Large intestine (tissue), 3 donors: ENCODE data around the gene VWA3A. TPM values are rescaled to one million over a fixed set of nuclear protein-coding genes. Genes with fewer than 3 reads are reported as not detected.
"Not testable (repeated sequence)": the region's sequence is repeated elsewhere in the genome, so short reads cannot be mapped to it uniquely, and the experiment has no call there.

ENCODE experiments used
- DNase-seq, 2 donors: peaks; one replicate each; pipeline versions ENCODE4 v3.0.0 to v3.0.0-alpha.2; 2013
- H3K27ac ChIP-seq: one replicate; pipeline ENCODE4 v1.5.1; 2013; ENCODE audit warnings: low read length
- H3K27me3 ChIP-seq: 2 replicates; pipeline ENCODE4 v1.6.1; 2013; ENCODE audit warnings: low read length; ENCODE audit not compliant: control insufficient read depth, insufficient read depth
- H3K36me3 ChIP-seq: 2 replicates; pipeline ENCODE4 v1.6.1; 2013; ENCODE audit warnings: low read length; ENCODE audit not compliant: control insufficient read depth, insufficient read depth
- H3K4me1 ChIP-seq: one replicate; pipeline ENCODE4 v1.6.1; 2013; ENCODE audit warnings: low read length; ENCODE audit not compliant: control insufficient read depth, insufficient read depth
- H3K4me3 ChIP-seq: one replicate; pipeline ENCODE4 v1.5.1; 2013; ENCODE audit warnings: low read length
- H3K9me3 ChIP-seq: one replicate; pipeline ENCODE4 v1.6.1; 2013; ENCODE audit warnings: mild to moderate bottlenecking, low read depth, low read length, moderate library complexity; ENCODE audit not compliant: control insufficient read depth
- WGBS: methylation state at CpG from one replicate; pipeline ENCODE4 v1.1.5; 2013; ENCODE audit warnings: low lambda C conversion rate; ENCODE audit not compliant: insufficient coverage; 5-methylcytosine and 5-hydroxymethylcytosine counted together
- polyA plus RNA-seq: library from polyadenylated mRNA; unstranded; fragments of 120-200 nt; gene quantifications from one replicate; pipeline ENCODE4 v1.2.1, GENCODE V29; 2013

VWA3A gene
- polyA plus RNA-seq, 1 donor = 0.15 TPM

- Histone ChIP-seq H3K36me3 (no peaks in the 10 kb centered on the region), H3K9me3 (no peaks in the 10 kb centered on the region), H3K27me3 (peaks cover 10% of the 10 kb centered on the region), H3K27ac (no peak overlapping the region), H3K4me3 (no peak overlapping the region), H3K4me1 (no peaks in the 10 kb centered on the region)
- WGBS = no CpG with 5 or more reads among the region's 7 CpGs
- no peak for DNase-seq
These were observed 46.7 kb downstream of the VWA3A start for GRCh38 chr16:22139008-22139407.

- WGBS = no CpG with 5 or more reads among the region's 1 CpG
- DNase-seq = no peak
- Histone ChIP-seq H3K4me1 (no peaks in the 10 kb centered on the region), H3K9me3 (no peaks in the 10 kb centered on the region), H3K36me3 (no peaks in the 10 kb centered on the region), H3K4me3 (no peak overlapping the region), H3K27ac (no peak overlapping the region), H3K27me3 (peaks cover 10% of the 10 kb centered on the region)
These were observed 47.4 kb downstream of the VWA3A start for GRCh38 chr16:22139732-22140131.

GRCh38 chr16:22141767-22142166 is 49.4 kb downstream of the VWA3A start:
- Histone ChIP-seq H3K4me3 (no peak overlapping the region), H3K4me1 (no peaks in the 10 kb centered on the region), H3K27ac (no peak overlapping the region), H3K27me3 (peaks cover 7% of the 10 kb centered on the region), H3K36me3 (no peaks in the 10 kb centered on the region), H3K9me3 (no peaks in the 10 kb centered on the region)
- no CpG with 5 or more reads among the region's 1 CpG for WGBS
- DNase-seq = no peak

- Histone ChIP-seq H3K27me3 (no peaks in the 10 kb centered on the region), H3K4me1 (no peaks in the 10 kb centered on the region), H3K27ac (no peak overlapping the region), H3K4me3 (no peak overlapping the region), H3K9me3 (no peaks in the 10 kb centered on the region), H3K36me3 (no peaks in the 10 kb centered on the region)
- DNase-seq = no peak
- no CpG with 5 or more reads among the region's 6 CpGs for WGBS
These were observed 52.2 kb downstream of the VWA3A start for GRCh38 chr16:22144520-22144919.

GRCh38 chr16:22147853-22148252 is 55.5 kb downstream of the VWA3A start:
- no peak for DNase-seq
- Histone ChIP-seq H3K4me3 (no peak overlapping the region), H3K36me3 (no peaks in the 10 kb centered on the region), H3K27me3 (no peaks in the 10 kb centered on the region), H3K9me3 (no peaks in the 10 kb centered on the region), H3K27ac (no peak overlapping the region), H3K4me1 (no peaks in the 10 kb centered on the region)
- no CpG with 5 or more reads among the region's 9 CpGs for WGBS

GRCh38 chr16:22151246-22151998 is 59.1 kb downstream of the VWA3A start:
- Histone ChIP-seq H3K4me1 (no peaks in the 10 kb centered on the region), H3K36me3 (no peaks in the 10 kb centered on the region), H3K9me3 (no peaks in the 10 kb centered on the region), H3K27ac (no peak overlapping the region), H3K27me3 (no peaks in the 10 kb centered on the region), H3K4me3 (no peak overlapping the region)
- no peak for DNase-seq
- WGBS = no CpG with 5 or more reads among the region's 7 CpGs

- H3K27ac ChIP-seq = no peak overlapping the region
- H3K4me1 ChIP-seq = no peaks in the 10 kb centered on the region
- WGBS = no CpG with 5 or more reads among the region's 11 CpGs
- no peak overlapping the region for H3K4me3 ChIP-seq
- H3K27me3 ChIP-seq = no peaks in the 10 kb centered on the region
- DNase-seq = no peak
- H3K36me3 ChIP-seq = no peaks in the 10 kb centered on the region
- no peaks in the 10 kb centered on the region for H3K9me3 ChIP-seq
These were observed 60.0 kb downstream of the VWA3A start for GRCh38 chr16:22152316-22152715.

- WGBS = no CpG with 5 or more reads among the region's 7 CpGs
- not testable (repeated sequence) for H3K4me3 ChIP-seq
These were observed 60.7 kb downstream of the VWA3A start for GRCh38 chr16:22153078-22153477.

GRCh38 chr16:22161401-22161800 is 69.1 kb downstream of the VWA3A start:
- Histone ChIP-seq H3K4me3 (no peak overlapping the region), H3K27ac (no peak overlapping the region), H3K9me3 (no peaks in the 10 kb centered on the region), H3K27me3 (peaks cover 32% of the 10 kb centered on the region), H3K4me1 (no peaks in the 10 kb centered on the region), H3K36me3 (no peaks in the 10 kb centered on the region)
- no peak for DNase-seq

More at GRCh38 chr16:22153078-22153477, 60.7 kb downstream of the VWA3A start:
- H3K4me1 ChIP-seq, H3K36me3 ChIP-seq, H3K9me3 ChIP-seq, H3K27ac ChIP-seq, H3K27me3 ChIP-seq: not testable (repeated sequence)
- DNase-seq = peak; percentile 9

GRCh38 chr16:22161999-22162655 is 69.8 kb downstream of the VWA3A start, which contains the start of gene SDR42E2:
SDR42E2 (plus strand) TSS chr16:22162506; CDS start chr16:22165583, 3,077 bp downstream.
- Histone ChIP-seq H3K27me3 (peaks cover 32% of the 10 kb centered on the region), H3K4me3 (no peak within 1 kb of the TSS), H3K4me1 (no peaks in the 10 kb centered on the region), H3K36me3 (no peaks in the 10 kb centered on the region), H3K9me3 (no peaks in the 10 kb centered on the region), H3K27ac (no peak within 1 kb of the TSS)
- 62% methylated on average over 2 of the region's 40 CpGs for WGBS
- DNase-seq = peak in 1 of 2 donors; percentile 46

GRCh38 chr16:22162656-22163009 is 70.3 kb downstream of the VWA3A start:
- H3K4me3 ChIP-seq = no peak overlapping the region
- DNase-seq = no peak
- WGBS = 30% methylated on average over 2 of the region's 14 CpGs

More at GRCh38 chr16:22162656-22163009, 70.3 kb downstream of the VWA3A start:
- H3K27ac ChIP-seq = no peak overlapping the region
- H3K4me1 ChIP-seq = no peaks in the 10 kb centered on the region
- no peaks in the 10 kb centered on the region for H3K36me3 ChIP-seq
- peaks cover 32% of the 10 kb centered on the region for H3K27me3 ChIP-seq
- H3K9me3 ChIP-seq = no peaks in the 10 kb centered on the region
